KMS-11 (cell line): Measurements from ENCODE around the gene LRRC14B.

ENCODE experiments used
- H2AFZ ChIP-seq: fragments of 200-600 bp; sonication (generic); 2 replicates; pipeline ENCODE4 v1.6.1; 2016; ENCODE audit warnings: antibody characterized with exemption, mixed run types, low read depth
- H3K27ac ChIP-seq: fragments of 200-600 bp; sonication (generic); 2 replicates; pipeline ENCODE4 v1.6.1; 2016; ENCODE audit warnings: mild to moderate bottlenecking, mixed run types
- H3K27me3 ChIP-seq: fragments of 200-600 bp; sonication (generic); 2 replicates; pipeline ENCODE4 v1.6.1; 2017; ENCODE audit warnings: mild to moderate bottlenecking, low read depth, mixed run types, moderate library complexity; ENCODE audit not compliant: insufficient read depth
- H3K36me3 ChIP-seq: fragments of 200-600 bp; sonication (generic); 2 replicates; pipeline ENCODE4 v1.6.1; 2017; ENCODE audit warnings: mild to moderate bottlenecking, mixed run types; ENCODE audit not compliant: insufficient read depth
- H3K4me1 ChIP-seq: fragments of 200-600 bp; sonication (generic); 2 replicates; pipeline ENCODE4 v1.6.1; 2016; ENCODE audit warnings: mild to moderate bottlenecking, low read depth, mixed run types; ENCODE audit not compliant: poor library complexity, severe bottlenecking
- H3K4me2 ChIP-seq: fragments of 200-600 bp; sonication (generic); 2 replicates; pipeline ENCODE4 v1.7.0; 2016; ENCODE audit warnings: mild to moderate bottlenecking, mixed run types
- H3K4me3 ChIP-seq: fragments of 200-600 bp; sonication (generic); IDR thresholded peaks from 2 replicates; pipeline ENCODE4 v1.6.1; 2017; ENCODE audit warnings: low read depth, low read length, mixed read lengths; ENCODE audit not compliant: insufficient read depth
- H3K79me2 ChIP-seq: fragments of 200-600 bp; sonication (generic); 2 replicates; pipeline ENCODE4 v1.6.1; 2016; ENCODE audit warnings: low read depth, mixed run types; ENCODE audit not compliant: insufficient read depth
- H3K9ac ChIP-seq: fragments of 200-600 bp; sonication (generic); 2 replicates; pipeline ENCODE4 v1.6.1; 2016; ENCODE audit warnings: mild to moderate bottlenecking, mixed run types
- H4K20me1 ChIP-seq: fragments of 200-600 bp; sonication (generic); 2 replicates; pipeline ENCODE4 v1.6.1; 2016; ENCODE audit warnings: mild to moderate bottlenecking, mixed run types; ENCODE audit not compliant: insufficient read depth
- CTCF ChIP-seq: fragments of 200-600 bp; sonication (generic); conservative IDR thresholded peaks from 2 replicates; pipeline ENCODE4 v1.6.1; 2017; ENCODE audit warnings: low read depth, mild to moderate bottlenecking, antibody characterized with exemption, low read length, moderate library complexity, mixed read lengths

The LRRC14B gene

GRCh38 chr5:157801-158200, 33.5 kb upstream of the LRRC14B start:
- Histone ChIP-seq H3K36me3 (no peaks in the 10 kb centered on the region), H3K27me3 (no peaks in the 10 kb centered on the region), H3K4me3 (no peak overlapping the region), H3K27ac (no peak overlapping the region), H3K4me2 (no peak overlapping the region), H3K4me1 (no peaks in the 10 kb centered on the region), H4K20me1 (no peaks in the 10 kb centered on the region), H3K79me2 (no peaks in the 10 kb centered on the region), H3K9ac (no peak overlapping the region), H2AFZ (no peak overlapping the region)
- TF ChIP-seq CTCF: no peak

- Histone ChIP-seq H3K4me3 (no peak overlapping the region), H3K27ac (no peak overlapping the region), H3K9ac (no peak overlapping the region), H3K36me3 (no peaks in the 10 kb centered on the region), H2AFZ (no peak overlapping the region), H3K4me1 (no peaks in the 10 kb centered on the region), H3K4me2 (no peak overlapping the region), H3K79me2 (no peaks in the 10 kb centered on the region), H3K27me3 (no peaks in the 10 kb centered on the region), H4K20me1 (no peaks in the 10 kb centered on the region)
- no peak for TF ChIP-seq CTCF
These were observed 32.4 kb upstream of the LRRC14B start for GRCh38 chr5:158807-159447.

- Histone ChIP-seq H3K79me2 (no peaks in the 10 kb centered on the region), H3K4me3 (no peak overlapping the region), H2AFZ (no peak overlapping the region), H3K27ac (no peak overlapping the region), H3K9ac (no peak overlapping the region), H4K20me1 (no peaks in the 10 kb centered on the region), H3K4me2 (no peak overlapping the region), H3K36me3 (no peaks in the 10 kb centered on the region), H3K4me1 (no peaks in the 10 kb centered on the region), H3K27me3 (no peaks in the 10 kb centered on the region)
- no peak for TF ChIP-seq CTCF
These were observed 31.7 kb upstream of the LRRC14B start for GRCh38 chr5:159448-160172.

GRCh38 chr5:160173-160510, 31.2 kb upstream of the LRRC14B start:
- Histone ChIP-seq H3K27me3 (no peaks in the 10 kb centered on the region), H3K4me2 (no peak overlapping the region), H3K4me1 (no peaks in the 10 kb centered on the region), H3K4me3 (no peak overlapping the region), H3K27ac (no peak overlapping the region), H4K20me1 (no peaks in the 10 kb centered on the region), H3K79me2 (no peaks in the 10 kb centered on the region), H2AFZ (no peak overlapping the region), H3K36me3 (no peaks in the 10 kb centered on the region), H3K9ac (no peak overlapping the region)
- no peak for TF ChIP-seq CTCF
